ENCODE data around the gene CDH13.

The CDH13 gene

DNA sequence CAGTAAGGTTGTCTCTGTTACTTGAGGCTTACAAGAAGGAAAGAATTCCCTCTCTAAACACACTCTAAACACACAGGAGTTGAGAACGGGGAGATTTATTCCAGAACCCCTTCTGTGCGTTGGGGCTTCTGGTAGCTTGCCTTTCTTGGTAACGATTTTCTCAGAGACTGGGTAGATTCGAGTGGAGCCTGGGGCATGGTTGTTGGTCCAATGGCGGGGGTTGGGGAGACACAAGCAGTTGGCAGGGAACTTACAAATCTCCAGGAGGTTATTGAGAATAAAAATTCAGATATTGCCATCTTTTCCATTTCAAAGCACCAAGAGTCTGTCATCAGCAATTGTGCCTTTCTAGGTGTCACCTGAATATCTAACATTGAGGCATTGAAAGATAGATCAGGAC is 251.7 kb downstream of the CDH13 start:
- no peak overlapping the region for H4K5ac ChIP-seq (ENCODE audit: low read length)
- no peak overlapping the region for H3K27ac ChIP-seq (ENCODE audit: low read depth, low read length)
- no peak overlapping the region for H4K8ac ChIP-seq (ENCODE audit: low read depth, low read length)
- H3K9ac ChIP-seq (ENCODE audit: low read length) = no peak overlapping the region
- H3K36me3 ChIP-seq (ENCODE audit: control insufficient read depth, insufficient read depth, low read length) = no peaks in the 10 kb centered on the region
- no peak overlapping the region for H3K56ac ChIP-seq (ENCODE audit: low read length)
- H3K79me1 ChIP-seq (ENCODE audit: low read length) = no peaks in the 10 kb centered on the region
- peaks cover 2% of the 10 kb centered on the region for H3K4me1 ChIP-seq (ENCODE audit: control insufficient read depth, low read depth, low read length)
- no peak for DNase-seq
- no peaks in the 10 kb centered on the region for H3K79me2 ChIP-seq (ENCODE audit: control insufficient read depth, insufficient read depth, low read length)
- no peak overlapping the region for H2BK15ac ChIP-seq (replicated peaks; ENCODE audit: low read depth)
- H3K4me3 ChIP-seq (ENCODE audit: low read length) = no peak overlapping the region
- no peak overlapping the region for H2AK5ac ChIP-seq (ENCODE audit: low read length)
- no peak overlapping the region for H3K4me2 ChIP-seq (ENCODE audit: low read length)
- no peak overlapping the region for H3K4ac ChIP-seq (ENCODE audit: low read depth, low read length)
- WGBS (ENCODE audit: extremely low coverage, insufficient coverage, low lambda C conversion rate) = no CpG with 5 or more reads among the region's 5 CpGs
- H2BK120ac ChIP-seq (ENCODE audit: low read depth, low read length) = no peak overlapping the region
- no peak overlapping the region for H2BK5ac ChIP-seq (ENCODE audit: low read length)
- no peaks in the 10 kb centered on the region for H3K27me3 ChIP-seq (ENCODE audit: insufficient read depth, low read length, poor library complexity)
- no peak overlapping the region for H3K18ac ChIP-seq (ENCODE audit: low read length)
- H3K23ac ChIP-seq (ENCODE audit: low read length) = no peak overlapping the region

GRCh38 chr16:82880346-82880745 is 253.6 kb downstream of the CDH13 start:
- no peaks in the 10 kb centered on the region for H3K27me3 ChIP-seq (ENCODE audit: insufficient read depth, low read length, poor library complexity)
- no peaks in the 10 kb centered on the region for H3K79me1 ChIP-seq (ENCODE audit: low read length)
- no peak overlapping the region for H2BK120ac ChIP-seq (ENCODE audit: low read depth, low read length)
- H3K79me2 ChIP-seq (ENCODE audit: control insufficient read depth, insufficient read depth, low read length) = no peaks in the 10 kb centered on the region
- H3K27ac ChIP-seq (ENCODE audit: low read depth, low read length) = no peak overlapping the region
- H4K5ac ChIP-seq (ENCODE audit: low read length) = no peak overlapping the region
- DNase-seq = no peak
- H2BK15ac ChIP-seq (replicated peaks; ENCODE audit: low read depth) = no peak overlapping the region
- no peak overlapping the region for H3K4ac ChIP-seq (ENCODE audit: low read depth, low read length)
- H3K4me3 ChIP-seq (ENCODE audit: low read length) = no peak overlapping the region
- H3K36me3 ChIP-seq (ENCODE audit: control insufficient read depth, insufficient read depth, low read length) = no peaks in the 10 kb centered on the region
- WGBS (ENCODE audit: extremely low coverage, insufficient coverage, low lambda C conversion rate) = no CpG with 5 or more reads among the region's 4 CpGs
- no peak overlapping the region for H2BK5ac ChIP-seq (ENCODE audit: low read length)
- no peak overlapping the region for H3K18ac ChIP-seq (ENCODE audit: low read length)
- H4K8ac ChIP-seq (ENCODE audit: low read depth, low read length) = no peak overlapping the region
- no peak overlapping the region for H3K4me2 ChIP-seq (ENCODE audit: low read length)
- no peak overlapping the region for H3K23ac ChIP-seq (ENCODE audit: low read length)
- H3K9ac ChIP-seq (ENCODE audit: low read length) = no peak overlapping the region
- H2AK5ac ChIP-seq (ENCODE audit: low read length) = no peak overlapping the region
- H3K4me1 ChIP-seq (ENCODE audit: control insufficient read depth, low read depth, low read length) = peaks cover 2% of the 10 kb centered on the region
- H3K56ac ChIP-seq (ENCODE audit: low read length) = no peak overlapping the region

- H2BK5ac ChIP-seq (ENCODE audit: low read length) = no peak overlapping the region
- no peak overlapping the region for H3K56ac ChIP-seq (ENCODE audit: low read length)
- DNase-seq = peak; percentile 34
- no peak overlapping the region for H3K4me3 ChIP-seq (ENCODE audit: low read length)
- no peaks in the 10 kb centered on the region for H3K79me2 ChIP-seq (ENCODE audit: control insufficient read depth, insufficient read depth, low read length)
- H3K18ac ChIP-seq (ENCODE audit: low read length) = no peak overlapping the region
- H3K4me2 ChIP-seq (ENCODE audit: low read length) = no peak overlapping the region
- no peaks in the 10 kb centered on the region for H3K79me1 ChIP-seq (ENCODE audit: low read length)
- H3K27me3 ChIP-seq (ENCODE audit: insufficient read depth, low read length, poor library complexity) = no peaks in the 10 kb centered on the region
- no peak overlapping the region for H3K23ac ChIP-seq (ENCODE audit: low read length)
- no peaks in the 10 kb centered on the region for H3K36me3 ChIP-seq (ENCODE audit: control insufficient read depth, insufficient read depth, low read length)
- no peak overlapping the region for H3K27ac ChIP-seq (ENCODE audit: low read depth, low read length)
- H2BK15ac ChIP-seq (replicated peaks; ENCODE audit: low read depth) = no peak overlapping the region
- H3K9ac ChIP-seq (ENCODE audit: low read length) = no peak overlapping the region
- no peak overlapping the region for H2AK5ac ChIP-seq (ENCODE audit: low read length)
- no peak overlapping the region for H3K4ac ChIP-seq (ENCODE audit: low read depth, low read length)
- no peak overlapping the region for H4K5ac ChIP-seq (ENCODE audit: low read length)
- H3K4me1 ChIP-seq (ENCODE audit: control insufficient read depth, low read depth, low read length) = peaks cover 2% of the 10 kb centered on the region
- no CpG with 5 or more reads among the region's 3 CpGs for WGBS (ENCODE audit: extremely low coverage, insufficient coverage, low lambda C conversion rate)
- no peak overlapping the region for H4K8ac ChIP-seq (ENCODE audit: low read depth, low read length)
- no peak overlapping the region for H2BK120ac ChIP-seq (ENCODE audit: low read depth, low read length)
Measured at GRCh38 chr16:82881516-82881915, 254.7 kb downstream of the CDH13 start.

DNA sequence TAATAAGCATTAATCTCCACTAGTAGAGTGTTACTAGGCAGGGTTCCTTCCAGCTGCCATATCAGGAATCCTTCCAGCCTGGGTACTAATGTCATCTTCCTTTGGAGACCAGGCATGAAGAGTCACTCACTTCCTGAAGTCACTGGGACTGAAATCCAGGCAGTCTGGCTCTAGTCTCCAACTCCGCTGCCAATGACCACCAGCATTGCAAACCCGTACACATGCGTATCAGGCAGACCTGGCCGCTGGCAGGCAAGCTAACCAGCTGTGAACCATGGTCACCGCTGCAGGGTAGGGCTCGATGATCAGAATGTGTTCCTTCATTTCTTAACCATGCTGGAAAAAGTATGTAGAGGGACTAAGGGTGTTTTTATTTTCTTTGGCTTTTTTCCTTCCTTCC is 255.5 kb downstream of the CDH13 start:
- H2AK5ac ChIP-seq (ENCODE audit: low read length) = no peak overlapping the region
- H4K8ac ChIP-seq (ENCODE audit: low read depth, low read length) = no peak overlapping the region
- no peak overlapping the region for H3K27ac ChIP-seq (ENCODE audit: low read depth, low read length)
- H4K5ac ChIP-seq (ENCODE audit: low read length) = no peak overlapping the region
- H2BK5ac ChIP-seq (ENCODE audit: low read length) = no peak overlapping the region
- no peak overlapping the region for H3K4me2 ChIP-seq (ENCODE audit: low read length)
- no peak overlapping the region for H3K4me3 ChIP-seq (ENCODE audit: low read length)
- no peak for DNase-seq
- peaks cover 2% of the 10 kb centered on the region for H3K4me1 ChIP-seq (ENCODE audit: control insufficient read depth, low read depth, low read length)
- no peak overlapping the region for H3K56ac ChIP-seq (ENCODE audit: low read length)
- no peak overlapping the region for H2BK15ac ChIP-seq (replicated peaks; ENCODE audit: low read depth)
- H3K79me2 ChIP-seq (ENCODE audit: control insufficient read depth, insufficient read depth, low read length) = no peaks in the 10 kb centered on the region
- H3K23ac ChIP-seq (ENCODE audit: low read length) = no peak overlapping the region
- H3K27me3 ChIP-seq (ENCODE audit: insufficient read depth, low read length, poor library complexity) = no peaks in the 10 kb centered on the region
- H3K9ac ChIP-seq (ENCODE audit: low read length) = no peak overlapping the region
- no peaks in the 10 kb centered on the region for H3K36me3 ChIP-seq (ENCODE audit: control insufficient read depth, insufficient read depth, low read length)
- no CpG with 5 or more reads among the region's 6 CpGs for WGBS (ENCODE audit: extremely low coverage, insufficient coverage, low lambda C conversion rate)
- H3K79me1 ChIP-seq (ENCODE audit: low read length) = no peaks in the 10 kb centered on the region
- H3K4ac ChIP-seq (ENCODE audit: low read depth, low read length) = no peak overlapping the region
- no peak overlapping the region for H3K18ac ChIP-seq (ENCODE audit: low read length)
- no peak overlapping the region for H2BK120ac ChIP-seq (ENCODE audit: low read depth, low read length)

- Histone ChIP-seq H3K27me3 (ENCODE audit: insufficient read depth, low read length, poor library complexity) (no peaks in the 10 kb centered on the region), H3K4ac (ENCODE audit: low read depth, low read length) (no peak overlapping the region), H3K36me3 (ENCODE audit: control insufficient read depth, insufficient read depth, low read length) (no peaks in the 10 kb centered on the region), H3K79me2 (ENCODE audit: control insufficient read depth, insufficient read depth, low read length) (no peaks in the 10 kb centered on the region), H2AK5ac (ENCODE audit: low read length) (no peak overlapping the region), H3K79me1 (ENCODE audit: low read length) (no peaks in the 10 kb centered on the region), H3K9ac (ENCODE audit: low read length) (no peak overlapping the region), H3K4me2 (ENCODE audit: low read length) (no peak overlapping the region), H2BK120ac (ENCODE audit: low read depth, low read length) (no peak overlapping the region), H2BK5ac (ENCODE audit: low read length) (no peak overlapping the region), H2BK15ac (replicated peaks; ENCODE audit: low read depth) (no peak overlapping the region), H4K8ac (ENCODE audit: low read depth, low read length) (no peak overlapping the region), H3K18ac (ENCODE audit: low read length) (no peak overlapping the region), H3K4me1 (ENCODE audit: control insufficient read depth, low read depth, low read length) (peaks cover 2% of the 10 kb centered on the region), H3K23ac (ENCODE audit: low read length) (no peak overlapping the region), H3K56ac (ENCODE audit: low read length) (no peak overlapping the region), H3K4me3 (ENCODE audit: low read length) (no peak overlapping the region), H3K27ac (ENCODE audit: low read depth, low read length) (no peak overlapping the region), H4K5ac (ENCODE audit: low read length) (no peak overlapping the region)
- DNase-seq = peak; percentile 64
- no CpG with 5 or more reads among the region's 5 CpGs for WGBS (ENCODE audit: extremely low coverage, insufficient coverage, low lambda C conversion rate)
Measured at GRCh38 chr16:82882982-82883835, 256.4 kb downstream of the CDH13 start.

All from mesendoderm (in vitro differentiated cells).